ENCODE data around the gene ECE1.

DNA sequence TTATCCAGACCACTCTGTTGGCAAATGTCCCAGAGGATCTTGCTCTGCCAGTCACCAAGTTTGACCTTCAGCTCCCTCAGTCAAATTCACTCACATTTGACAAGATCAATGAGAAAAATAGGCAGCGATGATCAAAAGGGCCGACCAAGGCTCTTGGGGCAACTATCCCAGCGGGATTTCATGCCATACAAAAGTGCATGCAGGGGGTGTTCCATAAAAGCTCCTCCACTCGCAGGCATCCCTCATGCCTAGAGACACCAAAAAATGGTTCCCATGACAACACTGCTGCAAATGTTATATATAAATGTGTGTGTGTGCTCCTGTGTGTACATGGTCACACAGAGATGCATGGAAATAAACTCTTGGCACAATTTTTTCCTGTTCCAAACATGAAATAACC is 97.4 kb downstream of the ECE1 start:
- TF ChIP-seq, protein P1, sequence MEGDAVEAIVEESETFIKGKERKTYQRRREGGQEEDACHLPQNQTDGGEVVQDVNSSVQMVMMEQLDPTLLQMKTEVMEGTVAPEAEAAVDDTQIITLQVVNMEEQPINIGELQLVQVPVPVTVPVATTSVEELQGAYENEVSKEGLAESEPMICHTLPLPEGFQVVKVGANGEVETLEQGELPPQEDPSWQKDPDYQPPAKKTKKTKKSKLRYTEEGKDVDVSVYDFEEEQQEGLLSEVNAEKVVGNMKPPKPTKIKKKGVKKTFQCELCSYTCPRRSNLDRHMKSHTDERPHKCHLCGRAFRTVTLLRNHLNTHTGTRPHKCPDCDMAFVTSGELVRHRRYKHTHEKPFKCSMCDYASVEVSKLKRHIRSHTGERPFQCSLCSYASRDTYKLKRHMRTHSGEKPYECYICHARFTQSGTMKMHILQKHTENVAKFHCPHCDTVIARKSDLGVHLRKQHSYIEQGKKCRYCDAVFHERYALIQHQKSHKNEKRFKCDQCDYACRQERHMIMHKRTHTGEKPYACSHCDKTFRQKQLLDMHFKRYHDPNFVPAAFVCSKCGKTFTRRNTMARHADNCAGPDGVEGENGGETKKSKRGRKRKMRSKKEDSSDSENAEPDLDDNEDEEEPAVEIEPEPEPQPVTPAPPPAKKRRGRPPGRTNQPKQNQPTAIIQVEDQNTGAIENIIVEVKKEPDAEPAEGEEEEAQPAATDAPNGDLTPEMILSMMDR (IDR thresholded peaks at IDR 0.05): no peak
- TF ChIP-seq POLR2A (IDR thresholded peaks at IDR 0.05): no peak
